Esophagus squamous epithelium (tissue), 4 donors: ENCODE data around the gene PTPRM.

ENCODE experiments used
- CTCF ChIP-seq, 6 experiments: fragments of 450-650 bp in 4 of 6; fragments of 200-600 bp in 2 of 6; sonication (generic) in 2 of 6; IDR thresholded peaks; one replicate each; pipeline ENCODE4 v1.5.1; 2016 to 2019; ENCODE audit warnings: antibody characterized with exemption in 6 of 6, mild to moderate bottlenecking in 4 of 6, moderate library complexity in 4 of 6
- POLR2A ChIP-seq, 4 donors: fragments of 450-650 bp; IDR thresholded peaks; one replicate each; pipeline ENCODE4 v1.6.1; 2017; ENCODE audit warnings: antibody characterized with exemption in 4 of 4, mild to moderate bottlenecking in 4 of 4, moderate library complexity in 3 of 4

- no peak for TF ChIP-seq CTCF (IDR thresholded peaks at IDR 0.05)
- TF ChIP-seq POLR2A (IDR thresholded peaks at IDR 0.05): no peak
Observed at GRCh38 chr18:7517852-7518251, 49.3 kb upstream of the PTPRM start.
